T-cell (primary cell): Measurements from ENCODE around the gene HRH4. TPM values are rescaled to one million over a fixed set of nuclear protein-coding genes. Genes with fewer than 3 reads are reported as not detected.
A peak's percentile ranks its signal among the peaks of the same experiment; 100 is the strongest.

ENCODE experiments used
- ATAC-seq, 4 experiments: fragments of 200-7000 bp in 3 of 4; fragments of 150-1000 bp in 1 of 4; cut with Tn5 transposase; replicated peaks in 1 of 4; 1 replicate in 3 of 4; 2 replicates in 1 of 4; pipeline ENCODE4 v1.10.0; 2021; ENCODE audit warnings: moderate library complexity in 3 of 4, mild to moderate bottlenecking in 2 of 4, moderate number of reproducible peaks in 1 of 4
- CTCF ChIA-PET, 2 donors: fragments of 300-600 bp; sonication (Branson Sonifier 250); formaldehyde crosslinking; loops; one replicate each; lab custom pipeline; 2022; ENCODE audit warnings: antibody characterized with exemption in 2 of 2; lab: Charles Lee
- POLR2A ChIA-PET, 2 donors: fragments of 300-600 bp; sonication (Branson Sonifier 250); formaldehyde crosslinking; loops; one replicate each; lab custom pipeline; 2022; ENCODE audit warnings: antibody characterized with exemption in 2 of 2; lab: Charles Lee
- DNase-seq, 35 experiments: peaks; one replicate each; pipeline versions ENCODE4 v3.0.0 to v3.0.0-alpha.2; 2013 to 2023
- H3K27ac ChIP-seq: one replicate; pipeline ENCODE4 v1.5.1; 2013; ENCODE audit warnings: low read length
- H3K27me3 ChIP-seq, 2 experiments: replicated peaks in 1 of 2; 1 replicate in 1 of 2; 2 replicates in 1 of 2; pipeline versions ENCODE4 v1.6.1 to v1.7.0; 2013; ENCODE audit warnings: low read length in 1 of 2, mixed read lengths in 1 of 2; ENCODE audit not compliant: control insufficient read depth in 2 of 2, insufficient read depth in 2 of 2; ENCODE audit errors: extremely low read depth in 1 of 2
- H3K36me3 ChIP-seq, 2 donors: 1 replicate in 1 of 2; 2 replicates in 1 of 2; pipeline versions ENCODE4 v1.6.1 to v1.7.0; 2013; ENCODE audit warnings: low read length in 1 of 2; ENCODE audit not compliant: control insufficient read depth in 2 of 2, insufficient read depth in 1 of 2; ENCODE audit errors: extremely low read depth in 1 of 2
- H3K4me1 ChIP-seq, 2 experiments: 1 replicate in 1 of 2; 2 replicates in 1 of 2; pipeline versions ENCODE4 v1.6.1 to v1.7.0; 2013; ENCODE audit warnings: low read length in 2 of 2, mixed read lengths in 1 of 2; ENCODE audit not compliant: insufficient read depth in 2 of 2, control insufficient read depth in 1 of 2; ENCODE audit errors: extremely low read depth in 1 of 2
- H3K4me3 ChIP-seq, 2 donors: 1 replicate in 1 of 2; 2 replicates in 1 of 2; pipeline versions ENCODE4 v1.5.1 to v1.7.0; 2013; ENCODE audit warnings: mild to moderate bottlenecking in 2 of 2, low read length in 1 of 2, moderate library complexity in 1 of 2; ENCODE audit not compliant: control insufficient read depth in 1 of 2; ENCODE audit errors: extremely low read depth in 1 of 2
- H3K9me3 ChIP-seq: 2 replicates; pipeline ENCODE4 v1.7.0; 2013
- H3K27ac Mint-ChIP-seq, 2 donors: one replicate each; pipeline ENCODE4 v1.8.0; 2020 to 2021; ENCODE audit warnings: mild to moderate bottlenecking in 2 of 2, mixed read lengths in 2 of 2
- H3K27me3 Mint-ChIP-seq, 2 donors: one replicate each; pipeline ENCODE4 v1.8.0; 2021 to 2022; ENCODE audit warnings: mixed read lengths in 2 of 2
- H3K36me3 Mint-ChIP-seq: one replicate; pipeline ENCODE4 v1.8.0; 2021; ENCODE audit warnings: mixed read lengths
- H3K4me1 Mint-ChIP-seq, 3 donors: one replicate each; pipeline ENCODE4 v1.8.0; 2020 to 2022; ENCODE audit warnings: mixed read lengths in 3 of 3, mild to moderate bottlenecking in 1 of 3
- H3K4me3 Mint-ChIP-seq, 3 donors: one replicate each; pipeline ENCODE4 v1.8.0; 2020 to 2022; ENCODE audit warnings: mild to moderate bottlenecking in 3 of 3, mixed read lengths in 3 of 3, moderate library complexity in 3 of 3
- H3K9me3 Mint-ChIP-seq, 3 donors: one replicate each; pipeline ENCODE4 v1.8.0; 2020 to 2022; ENCODE audit warnings: mixed read lengths in 3 of 3
- WGBS: methylation state at CpG from one replicate; pipeline ENCODE4 v1.1.5; 2013; ENCODE audit warnings: missing lambda C conversion rate; ENCODE audit not compliant: insufficient coverage; 5-methylcytosine and 5-hydroxymethylcytosine counted together
- total RNA-seq, 35 experiments: library from RNA in 6 of 35; stranded (reverse) in 6 of 35; fragments of 120-200 nt in 1 of 35; gene quantifications; one replicate each; pipeline versions ENCODE4 v1.2.1 to v1.2.4 and lab custom pipeline; 2013 to 2026

HRH4 gene
- total RNA-seq, 5 donors from 2014 or later (not counting 1 experiment from before 2014, with no cell fraction given) = 0.43 to 2.7 (median 0.86) TPM

DNA sequence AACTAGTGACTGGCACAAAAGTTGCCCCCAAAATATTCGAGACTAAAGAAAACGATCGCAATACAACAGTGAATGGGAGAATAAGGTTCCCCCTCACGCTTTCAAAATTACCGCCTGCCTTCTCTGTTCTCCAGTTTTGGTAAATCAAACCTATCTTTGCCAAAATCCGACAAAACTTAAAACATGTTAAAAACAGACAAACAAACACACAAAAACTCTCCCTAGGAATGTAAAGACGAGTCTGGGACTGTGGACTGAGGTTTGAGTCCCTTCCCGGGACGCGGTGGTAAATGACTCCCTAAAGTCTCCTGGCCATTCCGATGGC, 34.4 kb upstream of the HRH4 start:
- WGBS = 42% methylated on average over 6 of the region's 11 CpGs
- peaks cover 21% of the 10 kb centered on the region for H3K36me3 Mint-ChIP-seq
- Histone ChIP-seq H3K9me3 (peaks cover 2% of the 10 kb centered on the region), H3K36me3 (no peaks in the 10 kb centered on the region), H3K4me3 (peak overlapping the region; percentile 54 to 78), H3K27me3 (peaks cover 3 to 6% of the 10 kb centered on the region in 2 experiments), H3K27ac (peak overlapping the region; percentile 14), H3K4me1 (peaks cover 10 to 14% of the 10 kb centered on the region in 2 experiments)
- H3K27ac Mint-ChIP-seq = peak overlapping the region; percentile 51 to 70
- peak overlapping the region; percentile 79 to 90 (median 81) for H3K4me3 Mint-ChIP-seq
- peaks cover 30 to 32% of the 10 kb centered on the region in 2 donors for H3K27me3 Mint-ChIP-seq
- DNase-seq (no peak), ATAC-seq (no peak)
- ChIA-PET POLR2A (no interaction called here), CTCF (no interaction called here)
- H3K4me1 Mint-ChIP-seq = peaks cover 24 to 36% (median 25%) of the 10 kb centered on the region in 3 donors
- peaks cover 3 to 13% (median 12%) of the 10 kb centered on the region in 3 donors for H3K9me3 Mint-ChIP-seq

DNA sequence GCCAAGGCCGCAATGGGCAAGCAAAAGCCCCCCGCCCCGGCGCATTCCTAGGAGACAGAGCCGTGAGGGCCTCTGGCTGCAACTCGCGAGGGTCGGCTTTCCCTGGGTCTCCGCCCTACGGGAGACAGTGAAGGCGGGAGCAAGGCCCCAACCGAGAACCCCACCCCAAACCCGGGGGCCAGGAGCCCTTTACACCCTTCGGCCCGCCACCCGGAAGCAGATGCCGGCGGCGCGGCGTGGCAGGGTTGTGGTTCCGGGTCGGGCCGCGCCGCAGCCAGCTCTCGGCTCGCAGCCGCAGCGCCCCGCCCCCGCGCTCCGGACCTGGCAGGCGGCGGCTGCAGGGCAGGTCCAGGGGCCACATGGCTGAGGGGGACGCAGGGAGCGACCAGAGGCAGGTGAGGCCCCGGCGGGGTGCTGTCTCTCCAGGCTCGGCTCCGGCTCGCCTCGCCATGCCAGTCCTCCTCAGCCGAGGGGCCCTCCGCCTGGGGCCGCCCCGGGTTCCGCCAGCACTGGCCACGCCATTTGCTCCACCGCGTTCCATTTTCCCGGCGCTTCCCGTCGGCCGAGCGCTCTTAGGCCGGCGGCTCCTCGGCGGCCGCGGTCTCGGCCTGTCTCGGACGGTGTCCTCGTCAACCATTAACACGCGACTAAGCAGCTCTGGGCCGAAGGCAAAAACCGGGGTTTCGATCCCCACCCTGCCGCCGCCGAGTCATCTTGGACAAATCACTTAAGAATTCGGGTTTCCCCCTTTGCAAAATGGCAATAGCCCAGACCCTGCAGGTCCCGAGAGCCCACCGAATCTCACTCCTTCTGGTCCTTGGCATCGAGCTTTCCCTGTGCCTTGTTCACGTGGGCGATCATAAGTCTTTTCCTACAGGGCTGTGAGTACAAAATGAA, 33.8 kb upstream of the HRH4 start, which contains the start of gene IMPACT:
TSS of gene IMPACT (plus strand) at position 273 of the 897 bp plus-strand sequence. CDS start at position 360, 87 bp downstream.
- CTCF ChIA-PET = interaction anchor here in 1 of 2 donors (0.6 kb wide), 1 partner anchor 59 kb away, joined by 3 read pairs; no protein-coding TSS in a partner anchor
- Histone ChIP-seq H3K27me3 (peaks cover 3 to 5% of the 10 kb centered on the region in 2 experiments), H3K4me1 (peaks cover 10 to 14% of the 10 kb centered on the region in 2 experiments), H3K36me3 (no peaks in the 10 kb centered on the region), H3K9me3 (peaks cover 2% of the 10 kb centered on the region), H3K27ac (peak within 1 kb of the TSS; percentile 14), H3K4me3 (peak within 1 kb of the TSS; percentile 54 to 78)
- 4% methylated on average over 79 of the region's 82 CpGs for WGBS
- Mint-ChIP-seq H3K27ac (peak within 1 kb of the TSS; percentile 75 to 76), H3K4me3 (peak within 1 kb of the TSS; percentile 88 to 92 (median 90)), H3K9me3 (peaks cover 3 to 13% (median 12%) of the 10 kb centered on the region in 3 donors), H3K27me3 (peaks cover 27% of the 10 kb centered on the region in 2 donors), H3K36me3 (peaks cover 24% of the 10 kb centered on the region), H3K4me1 (peaks cover 24 to 36% (median 25%) of the 10 kb centered on the region in 3 donors)
- ATAC-seq (peak; percentile 87 to 95 (median 94)), DNase-seq (peak; percentile 42 to 87 (median 64))
- POLR2A ChIA-PET = no interaction called here

DNA sequence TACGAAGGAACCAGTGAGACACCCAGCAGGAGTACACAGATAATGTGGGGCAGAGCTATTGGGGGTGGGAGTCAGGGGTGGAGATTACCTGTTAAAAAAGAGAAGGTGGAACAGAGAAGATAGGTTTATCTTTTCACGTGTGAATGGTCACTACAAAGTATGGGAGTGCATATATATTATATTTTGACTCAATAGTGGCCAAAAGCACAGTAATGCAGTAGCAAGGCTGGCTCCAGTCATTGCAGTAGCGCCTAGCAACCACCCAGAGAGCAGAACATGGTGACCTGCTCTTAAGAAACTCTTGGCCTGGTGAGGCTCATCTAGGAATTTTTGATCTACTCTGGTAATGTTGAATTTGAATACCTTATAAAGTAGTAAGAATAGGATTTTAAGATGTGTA, 33.0 kb upstream of the HRH4 start:
- Mint-ChIP-seq H3K36me3 (peaks cover 27% of the 10 kb centered on the region), H3K27me3 (peaks cover 20% of the 10 kb centered on the region in 2 donors), H3K9me3 (peaks cover 3 to 13% (median 12%) of the 10 kb centered on the region in 3 donors), H3K27ac (peak overlapping the region in 1 of 2 donors; percentile 75), H3K4me3 (peak overlapping the region; percentile 88 to 92 (median 90)), H3K4me1 (peaks cover 24 to 36% (median 25%) of the 10 kb centered on the region in 3 donors)
- ChIA-PET POLR2A (interaction anchor here in 1 of 2 donors (0.6 kb wide), 1 partner anchor 60 kb away, joined by 5 read pairs; no protein-coding TSS in a partner anchor), CTCF (interaction anchor here in 1 of 2 donors (0.6 kb wide), 1 partner anchor 60 kb away, joined by 3 read pairs; no protein-coding TSS in a partner anchor)
- DNase-seq (no peak), ATAC-seq (no peak)
- Histone ChIP-seq H3K9me3 (peaks cover 2% of the 10 kb centered on the region), H3K36me3 (no peaks in the 10 kb centered on the region), H3K4me1 (peaks cover 10 to 14% of the 10 kb centered on the region in 2 experiments), H3K27ac (no peak overlapping the region), H3K4me3 (no peak overlapping the region), H3K27me3 (peaks cover under 1 to 3% of the 10 kb centered on the region in 2 experiments)
- 100% methylated on average over 1 of the region's 3 CpGs for WGBS

DNA sequence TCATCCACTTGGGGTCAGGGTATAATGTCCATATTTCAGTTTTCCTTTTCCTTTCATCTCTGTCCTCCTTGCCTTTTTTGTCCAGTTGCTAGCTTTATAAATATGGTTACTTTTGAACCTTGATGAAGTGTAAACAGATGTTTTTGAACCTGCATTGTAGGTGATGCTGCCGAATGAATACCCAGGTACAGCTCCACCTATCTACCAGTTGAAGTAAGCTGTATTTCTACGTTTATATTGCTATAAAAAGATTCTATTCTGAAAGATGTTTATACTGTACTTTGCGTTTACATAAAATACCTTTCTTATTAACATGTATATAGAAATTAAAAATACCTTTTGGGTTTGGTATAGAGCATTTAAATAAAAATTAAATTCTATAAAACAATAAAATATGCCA, 31.7 kb upstream of the HRH4 start:
- no peak for DNase-seq
- H3K27me3 ChIP-seq = peaks cover 0 to 1% of the 10 kb centered on the region in 2 experiments
- CTCF ChIA-PET = interaction anchor here (0.5 to 0.6 kb wide), 2 partner anchors 31 to 96 kb away, joined by 3 read pairs; partner anchors contain the start of gene OSBPL1A (in 1 of the 2)
- H3K27ac ChIP-seq = no peak overlapping the region
- H3K27me3 Mint-ChIP-seq = peaks cover 7 to 8% of the 10 kb centered on the region in 2 donors
- H3K36me3 ChIP-seq = no peaks in the 10 kb centered on the region
- H3K9me3 ChIP-seq = peaks cover 2% of the 10 kb centered on the region
- H3K4me1 Mint-ChIP-seq = peaks cover 24 to 36% (median 25%) of the 10 kb centered on the region in 3 donors
- peaks cover 10 to 14% of the 10 kb centered on the region in 2 experiments for H3K4me1 ChIP-seq
- no peak overlapping the region for H3K4me3 Mint-ChIP-seq
- peaks cover 32% of the 10 kb centered on the region for H3K36me3 Mint-ChIP-seq
- WGBS = no CpG with 5 or more reads among the region's 3 CpGs
- no peak overlapping the region for H3K27ac Mint-ChIP-seq
- no peak for ATAC-seq
- POLR2A ChIA-PET = no interaction called here
- H3K4me3 ChIP-seq = no peak overlapping the region
- H3K9me3 Mint-ChIP-seq = peaks cover 3 to 13% (median 9%) of the 10 kb centered on the region in 3 donors

DNA sequence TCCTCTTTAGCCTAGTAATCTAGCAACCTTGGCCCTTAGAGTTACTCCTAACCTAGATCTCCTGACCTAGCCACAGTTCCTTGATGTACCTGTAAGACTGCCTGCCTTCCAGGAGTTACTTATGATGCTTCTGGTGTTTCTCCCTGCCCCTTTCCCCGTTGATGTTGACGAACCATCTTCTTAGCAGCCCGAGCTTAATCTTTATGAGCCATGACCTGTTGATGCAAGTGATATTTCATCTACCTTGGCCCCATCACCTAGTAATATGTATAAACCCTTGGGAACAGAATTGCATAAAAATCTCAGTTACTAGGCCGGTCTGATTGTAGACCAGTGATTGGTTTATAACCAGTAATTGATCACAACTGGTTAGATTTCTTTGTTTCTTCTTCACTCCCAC, 31.2 kb upstream of the HRH4 start:
- no peak overlapping the region for H3K27ac Mint-ChIP-seq
- CTCF ChIA-PET = no interaction called here

DNA sequence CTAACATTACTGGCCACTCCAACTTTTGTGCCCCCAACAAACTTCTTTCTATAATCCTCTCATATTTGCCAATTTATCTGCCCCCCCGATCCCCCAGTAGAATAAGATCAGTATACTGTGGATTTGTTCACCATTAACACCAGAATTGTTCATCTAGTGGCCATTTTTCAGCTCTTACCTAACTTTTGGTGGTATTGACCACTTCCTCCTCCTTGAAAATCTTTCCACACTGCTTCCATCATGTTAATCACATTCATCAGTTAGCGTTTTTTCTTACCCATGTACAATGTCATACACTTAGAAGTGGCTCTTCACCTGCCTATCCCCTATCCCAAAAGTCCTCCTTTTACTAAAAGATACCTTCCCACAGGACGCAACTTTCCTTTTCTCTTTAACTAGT, 27.8 kb upstream of the HRH4 start:
- H3K4me3 Mint-ChIP-seq = no peak overlapping the region
- 78% methylated on average over 1 of the region's 3 CpGs for WGBS

More for the DNA sequence above, 31.2 kb upstream of the HRH4 start:
- no peak for DNase-seq
- no peaks in the 10 kb centered on the region for H3K36me3 ChIP-seq
- H3K27me3 ChIP-seq = no peaks in the 10 kb centered on the region
- no peaks in the 10 kb centered on the region for H3K9me3 ChIP-seq
- peaks cover 24 to 36% (median 25%) of the 10 kb centered on the region in 3 donors for H3K4me1 Mint-ChIP-seq
- 100% methylated on average over 2 of the region's 4 CpGs for WGBS
- ATAC-seq = no peak
- peaks cover 10 to 14% of the 10 kb centered on the region in 2 experiments for H3K4me1 ChIP-seq
- H3K9me3 Mint-ChIP-seq = peaks cover 3 to 13% (median 7%) of the 10 kb centered on the region in 3 donors
- POLR2A ChIA-PET = no interaction called here
- no peak overlapping the region for H3K4me3 Mint-ChIP-seq
- H3K4me3 ChIP-seq = no peak overlapping the region
- H3K36me3 Mint-ChIP-seq = peaks cover 32% of the 10 kb centered on the region
- H3K27ac ChIP-seq = no peak overlapping the region
- H3K27me3 Mint-ChIP-seq = peaks cover 5% of the 10 kb centered on the region in 2 donors

More for the DNA sequence above, 27.8 kb upstream of the HRH4 start:
- Mint-ChIP-seq H3K27ac (no peak overlapping the region), H3K27me3 (no peaks in the 10 kb centered on the region), H3K36me3 (peaks cover 37% of the 10 kb centered on the region), H3K4me1 (peaks cover 8 to 18% (median 11%) of the 10 kb centered on the region in 3 donors), H3K9me3 (no peaks in the 10 kb centered on the region)
- peaks cover 0 to 3% of the 10 kb centered on the region in 2 donors for H3K36me3 ChIP-seq
- no peak overlapping the region for H3K27ac ChIP-seq
- DNase-seq (no peak), ATAC-seq (no peak)
- H3K4me3 ChIP-seq = no peak overlapping the region
- H3K27me3 ChIP-seq = no peaks in the 10 kb centered on the region
- peaks cover 2 to 5% of the 10 kb centered on the region in 2 experiments for H3K4me1 ChIP-seq
- no peaks in the 10 kb centered on the region for H3K9me3 ChIP-seq
- ChIA-PET CTCF (interaction anchor here in 1 of 2 donors (0.7 kb wide), 1 partner anchor 1391 kb away, joined by 4 read pairs; no protein-coding TSS in a partner anchor), POLR2A (no interaction called here)
